ENCODE results near the gene UBE2I.

DNA sequence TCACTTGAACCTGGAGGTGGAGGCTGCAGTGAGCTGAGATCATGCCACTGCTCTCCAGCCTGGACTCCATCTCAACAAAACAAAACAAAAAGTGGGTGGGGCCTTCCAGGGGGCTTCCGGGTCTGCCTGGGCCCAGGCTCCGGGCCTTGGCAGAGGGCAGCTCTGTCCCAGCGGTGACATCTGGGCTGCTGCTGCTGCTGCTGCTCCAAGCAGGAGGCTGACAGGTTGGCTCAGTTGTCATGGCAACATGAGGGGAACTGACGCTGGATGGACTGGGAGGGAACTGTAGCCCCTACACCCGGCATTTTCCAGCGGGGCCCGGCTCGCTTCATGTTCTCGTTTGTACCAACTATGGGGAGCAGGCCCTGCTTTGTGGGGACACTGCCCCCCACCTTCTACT, 28.1 kb downstream of the UBE2I start:
- TF ChIP-seq, protein P1, sequence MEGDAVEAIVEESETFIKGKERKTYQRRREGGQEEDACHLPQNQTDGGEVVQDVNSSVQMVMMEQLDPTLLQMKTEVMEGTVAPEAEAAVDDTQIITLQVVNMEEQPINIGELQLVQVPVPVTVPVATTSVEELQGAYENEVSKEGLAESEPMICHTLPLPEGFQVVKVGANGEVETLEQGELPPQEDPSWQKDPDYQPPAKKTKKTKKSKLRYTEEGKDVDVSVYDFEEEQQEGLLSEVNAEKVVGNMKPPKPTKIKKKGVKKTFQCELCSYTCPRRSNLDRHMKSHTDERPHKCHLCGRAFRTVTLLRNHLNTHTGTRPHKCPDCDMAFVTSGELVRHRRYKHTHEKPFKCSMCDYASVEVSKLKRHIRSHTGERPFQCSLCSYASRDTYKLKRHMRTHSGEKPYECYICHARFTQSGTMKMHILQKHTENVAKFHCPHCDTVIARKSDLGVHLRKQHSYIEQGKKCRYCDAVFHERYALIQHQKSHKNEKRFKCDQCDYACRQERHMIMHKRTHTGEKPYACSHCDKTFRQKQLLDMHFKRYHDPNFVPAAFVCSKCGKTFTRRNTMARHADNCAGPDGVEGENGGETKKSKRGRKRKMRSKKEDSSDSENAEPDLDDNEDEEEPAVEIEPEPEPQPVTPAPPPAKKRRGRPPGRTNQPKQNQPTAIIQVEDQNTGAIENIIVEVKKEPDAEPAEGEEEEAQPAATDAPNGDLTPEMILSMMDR (IDR thresholded peaks at IDR 0.05): no peak
- TF ChIP-seq, protein P2, sequence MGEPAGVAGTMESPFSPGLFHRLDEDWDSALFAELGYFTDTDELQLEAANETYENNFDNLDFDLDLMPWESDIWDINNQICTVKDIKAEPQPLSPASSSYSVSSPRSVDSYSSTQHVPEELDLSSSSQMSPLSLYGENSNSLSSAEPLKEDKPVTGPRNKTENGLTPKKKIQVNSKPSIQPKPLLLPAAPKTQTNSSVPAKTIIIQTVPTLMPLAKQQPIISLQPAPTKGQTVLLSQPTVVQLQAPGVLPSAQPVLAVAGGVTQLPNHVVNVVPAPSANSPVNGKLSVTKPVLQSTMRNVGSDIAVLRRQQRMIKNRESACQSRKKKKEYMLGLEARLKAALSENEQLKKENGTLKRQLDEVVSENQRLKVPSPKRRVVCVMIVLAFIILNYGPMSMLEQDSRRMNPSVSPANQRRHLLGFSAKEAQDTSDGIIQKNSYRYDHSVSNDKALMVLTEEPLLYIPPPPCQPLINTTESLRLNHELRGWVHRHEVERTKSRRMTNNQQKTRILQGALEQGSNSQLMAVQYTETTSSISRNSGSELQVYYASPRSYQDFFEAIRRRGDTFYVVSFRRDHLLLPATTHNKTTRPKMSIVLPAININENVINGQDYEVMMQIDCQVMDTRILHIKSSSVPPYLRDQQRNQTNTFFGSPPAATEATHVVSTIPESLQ (CRISPR knock-in tag; IDR thresholded peaks at IDR 0.05): no peak
- TF ChIP-seq, protein P3, sequence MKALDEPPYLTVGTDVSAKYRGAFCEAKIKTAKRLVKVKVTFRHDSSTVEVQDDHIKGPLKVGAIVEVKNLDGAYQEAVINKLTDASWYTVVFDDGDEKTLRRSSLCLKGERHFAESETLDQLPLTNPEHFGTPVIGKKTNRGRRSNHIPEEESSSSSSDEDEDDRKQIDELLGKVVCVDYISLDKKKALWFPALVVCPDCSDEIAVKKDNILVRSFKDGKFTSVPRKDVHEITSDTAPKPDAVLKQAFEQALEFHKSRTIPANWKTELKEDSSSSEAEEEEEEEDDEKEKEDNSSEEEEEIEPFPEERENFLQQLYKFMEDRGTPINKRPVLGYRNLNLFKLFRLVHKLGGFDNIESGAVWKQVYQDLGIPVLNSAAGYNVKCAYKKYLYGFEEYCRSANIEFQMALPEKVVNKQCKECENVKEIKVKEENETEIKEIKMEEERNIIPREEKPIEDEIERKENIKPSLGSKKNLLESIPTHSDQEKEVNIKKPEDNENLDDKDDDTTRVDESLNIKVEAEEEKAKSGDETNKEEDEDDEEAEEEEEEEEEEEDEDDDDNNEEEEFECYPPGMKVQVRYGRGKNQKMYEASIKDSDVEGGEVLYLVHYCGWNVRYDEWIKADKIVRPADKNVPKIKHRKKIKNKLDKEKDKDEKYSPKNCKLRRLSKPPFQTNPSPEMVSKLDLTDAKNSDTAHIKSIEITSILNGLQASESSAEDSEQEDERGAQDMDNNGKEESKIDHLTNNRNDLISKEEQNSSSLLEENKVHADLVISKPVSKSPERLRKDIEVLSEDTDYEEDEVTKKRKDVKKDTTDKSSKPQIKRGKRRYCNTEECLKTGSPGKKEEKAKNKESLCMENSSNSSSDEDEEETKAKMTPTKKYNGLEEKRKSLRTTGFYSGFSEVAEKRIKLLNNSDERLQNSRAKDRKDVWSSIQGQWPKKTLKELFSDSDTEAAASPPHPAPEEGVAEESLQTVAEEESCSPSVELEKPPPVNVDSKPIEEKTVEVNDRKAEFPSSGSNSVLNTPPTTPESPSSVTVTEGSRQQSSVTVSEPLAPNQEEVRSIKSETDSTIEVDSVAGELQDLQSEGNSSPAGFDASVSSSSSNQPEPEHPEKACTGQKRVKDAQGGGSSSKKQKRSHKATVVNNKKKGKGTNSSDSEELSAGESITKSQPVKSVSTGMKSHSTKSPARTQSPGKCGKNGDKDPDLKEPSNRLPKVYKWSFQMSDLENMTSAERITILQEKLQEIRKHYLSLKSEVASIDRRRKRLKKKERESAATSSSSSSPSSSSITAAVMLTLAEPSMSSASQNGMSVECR (CRISPR knock-in tag; IDR thresholded peaks at IDR 0.05; ENCODE audit: borderline replicate concordance): no peak
- TF ChIP-seq, protein P4, sequence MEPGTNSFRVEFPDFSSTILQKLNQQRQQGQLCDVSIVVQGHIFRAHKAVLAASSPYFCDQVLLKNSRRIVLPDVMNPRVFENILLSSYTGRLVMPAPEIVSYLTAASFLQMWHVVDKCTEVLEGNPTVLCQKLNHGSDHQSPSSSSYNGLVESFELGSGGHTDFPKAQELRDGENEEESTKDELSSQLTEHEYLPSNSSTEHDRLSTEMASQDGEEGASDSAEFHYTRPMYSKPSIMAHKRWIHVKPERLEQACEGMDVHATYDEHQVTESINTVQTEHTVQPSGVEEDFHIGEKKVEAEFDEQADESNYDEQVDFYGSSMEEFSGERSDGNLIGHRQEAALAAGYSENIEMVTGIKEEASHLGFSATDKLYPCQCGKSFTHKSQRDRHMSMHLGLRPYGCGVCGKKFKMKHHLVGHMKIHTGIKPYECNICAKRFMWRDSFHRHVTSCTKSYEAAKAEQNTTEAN (CRISPR knock-in tag; IDR thresholded peaks at IDR 0.05): no peak
- TF ChIP-seq, protein P5, sequence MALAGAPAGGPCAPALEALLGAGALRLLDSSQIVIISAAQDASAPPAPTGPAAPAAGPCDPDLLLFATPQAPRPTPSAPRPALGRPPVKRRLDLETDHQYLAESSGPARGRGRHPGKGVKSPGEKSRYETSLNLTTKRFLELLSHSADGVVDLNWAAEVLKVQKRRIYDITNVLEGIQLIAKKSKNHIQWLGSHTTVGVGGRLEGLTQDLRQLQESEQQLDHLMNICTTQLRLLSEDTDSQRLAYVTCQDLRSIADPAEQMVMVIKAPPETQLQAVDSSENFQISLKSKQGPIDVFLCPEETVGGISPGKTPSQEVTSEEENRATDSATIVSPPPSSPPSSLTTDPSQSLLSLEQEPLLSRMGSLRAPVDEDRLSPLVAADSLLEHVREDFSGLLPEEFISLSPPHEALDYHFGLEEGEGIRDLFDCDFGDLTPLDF (CRISPR knock-in tag; IDR thresholded peaks at IDR 0.05): no peak
- no peak for TF ChIP-seq NFYB (CRISPR knock-in tag; conservative IDR thresholded peaks at IDR 0.05; ENCODE audit: low read depth)
- TF ChIP-seq TCF7 (CRISPR knock-in tag; IDR thresholded peaks at IDR 0.05; ENCODE audit: low read depth): no peak
- TF ChIP-seq ZNF121 (CRISPR knock-in tag; IDR thresholded peaks at IDR 0.05): no peak
- TF ChIP-seq, protein P6, sequence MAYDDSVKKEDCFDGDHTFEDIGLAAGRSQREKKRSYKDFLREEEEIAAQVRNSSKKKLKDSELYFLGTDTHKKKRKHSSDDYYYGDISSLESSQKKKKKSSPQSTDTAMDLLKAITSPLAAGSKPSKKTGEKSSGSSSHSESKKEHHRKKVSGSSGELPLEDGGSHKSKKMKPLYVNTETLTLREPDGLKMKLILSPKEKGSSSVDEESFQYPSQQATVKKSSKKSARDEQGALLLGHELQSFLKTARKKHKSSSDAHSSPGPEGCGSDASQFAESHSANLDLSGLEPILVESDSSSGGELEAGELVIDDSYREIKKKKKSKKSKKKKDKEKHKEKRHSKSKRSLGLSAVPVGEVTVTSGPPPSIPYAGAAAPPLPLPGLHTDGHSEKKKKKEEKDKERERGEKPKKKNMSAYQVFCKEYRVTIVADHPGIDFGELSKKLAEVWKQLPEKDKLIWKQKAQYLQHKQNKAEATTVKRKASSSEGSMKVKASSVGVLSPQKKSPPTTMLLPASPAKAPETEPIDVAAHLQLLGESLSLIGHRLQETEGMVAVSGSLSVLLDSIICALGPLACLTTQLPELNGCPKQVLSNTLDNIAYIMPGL (CRISPR knock-in tag; IDR thresholded peaks at IDR 0.05): no peak
- TF ChIP-seq, protein P7, sequence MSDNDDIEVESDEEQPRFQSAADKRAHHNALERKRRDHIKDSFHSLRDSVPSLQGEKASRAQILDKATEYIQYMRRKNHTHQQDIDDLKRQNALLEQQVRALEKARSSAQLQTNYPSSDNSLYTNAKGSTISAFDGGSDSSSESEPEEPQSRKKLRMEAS (CRISPR knock-in tag; IDR thresholded peaks at IDR 0.05): no peak
- TF ChIP-seq FOXP1 (CRISPR knock-in tag; IDR thresholded peaks at IDR 0.05; ENCODE audit: borderline replicate concordance): no peak
- no peak for TF ChIP-seq SP1 (CRISPR knock-in tag; conservative IDR thresholded peaks at IDR 0.05)

Measured in WTC11 (cell line).